GM21360 (cell line): ENCODE measurements around the gene GARNL3.

ENCODE experiments used
- ATAC-seq: cut with Tn5 transposase; IDR thresholded peaks from one replicate; pipeline ENCODE4 v1.9.1; 2021; ENCODE audit warnings: mild to moderate bottlenecking, moderate library complexity; ENCODE audit not compliant: unreplicated experiment

The GARNL3 gene

GRCh38 chr9:127397646-127398274 lies 133.2 kb downstream of the GARNL3 start:
- ATAC-seq: no peak

DNA sequence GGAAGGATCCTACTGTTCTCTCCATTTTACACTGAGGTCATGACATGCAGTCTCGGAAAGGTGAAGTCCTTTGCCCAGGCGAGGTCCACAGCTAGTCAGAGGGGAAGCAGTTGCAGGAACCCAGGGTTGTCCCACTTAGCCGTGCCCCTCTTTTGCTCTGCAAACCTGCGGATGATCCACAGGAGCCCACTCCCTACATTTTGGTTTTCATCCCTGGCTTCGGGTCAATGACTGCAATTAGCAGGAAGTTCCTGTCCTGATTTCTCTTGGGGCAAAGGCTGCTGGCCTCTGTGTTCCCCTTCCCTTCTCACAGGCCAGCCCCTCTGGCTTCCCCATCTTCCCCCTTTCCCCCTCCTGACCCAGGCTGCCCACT lies 133.7 kb downstream of the GARNL3 start:
- ATAC-seq: no peak

GRCh38 chr9:127398715-127399400 lies 134.3 kb downstream of the GARNL3 start:
- ATAC-seq: no peak

- no peak for ATAC-seq
Measured at GRCh38 chr9:127399736-127400269, 135.2 kb downstream of the GARNL3 start.

- no peak for ATAC-seq
Measured at GRCh38 chr9:127402401-127403090, 138.0 kb downstream of the GARNL3 start.

DNA sequence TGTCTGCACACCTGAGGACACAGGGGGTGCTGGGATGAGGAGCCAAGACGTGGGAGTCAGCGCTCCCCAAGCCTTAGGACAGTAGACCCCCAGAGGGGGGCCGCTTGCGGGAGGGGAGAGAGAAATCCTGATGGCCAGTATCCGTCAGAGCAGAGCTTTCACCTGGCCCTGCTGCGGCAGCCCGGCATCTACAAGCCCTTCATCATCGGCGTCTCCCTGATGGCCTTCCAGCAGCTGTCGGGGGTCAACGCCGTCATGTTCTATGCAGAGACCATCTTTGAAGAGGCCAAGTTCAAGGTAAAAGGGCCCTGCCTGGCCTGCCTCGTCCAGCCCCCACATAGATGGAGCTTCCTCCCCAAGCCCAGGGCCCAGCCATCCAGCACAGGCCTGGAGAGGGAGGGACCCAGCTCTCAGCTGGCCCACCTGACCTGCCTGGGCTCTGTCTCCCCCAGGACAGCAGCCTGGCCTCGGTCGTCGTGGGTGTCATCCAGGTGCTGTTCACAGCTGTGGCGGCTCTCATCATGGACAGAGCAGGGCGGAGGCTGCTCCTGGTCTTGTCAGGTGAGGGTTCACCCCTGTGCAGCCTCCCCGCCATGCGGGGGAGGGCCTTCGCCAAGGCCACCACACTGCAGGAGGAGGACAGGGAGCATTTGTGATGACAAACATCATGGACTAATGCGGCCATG lies 139.1 kb downstream of the GARNL3 start:
- no peak for ATAC-seq

GRCh38 chr9:127404631-127405030 lies 140.1 kb downstream of the GARNL3 start:
- ATAC-seq: no peak

- no peak for ATAC-seq
Measured at GRCh38 chr9:127405344-127406125, 141.0 kb downstream of the GARNL3 start.

DNA sequence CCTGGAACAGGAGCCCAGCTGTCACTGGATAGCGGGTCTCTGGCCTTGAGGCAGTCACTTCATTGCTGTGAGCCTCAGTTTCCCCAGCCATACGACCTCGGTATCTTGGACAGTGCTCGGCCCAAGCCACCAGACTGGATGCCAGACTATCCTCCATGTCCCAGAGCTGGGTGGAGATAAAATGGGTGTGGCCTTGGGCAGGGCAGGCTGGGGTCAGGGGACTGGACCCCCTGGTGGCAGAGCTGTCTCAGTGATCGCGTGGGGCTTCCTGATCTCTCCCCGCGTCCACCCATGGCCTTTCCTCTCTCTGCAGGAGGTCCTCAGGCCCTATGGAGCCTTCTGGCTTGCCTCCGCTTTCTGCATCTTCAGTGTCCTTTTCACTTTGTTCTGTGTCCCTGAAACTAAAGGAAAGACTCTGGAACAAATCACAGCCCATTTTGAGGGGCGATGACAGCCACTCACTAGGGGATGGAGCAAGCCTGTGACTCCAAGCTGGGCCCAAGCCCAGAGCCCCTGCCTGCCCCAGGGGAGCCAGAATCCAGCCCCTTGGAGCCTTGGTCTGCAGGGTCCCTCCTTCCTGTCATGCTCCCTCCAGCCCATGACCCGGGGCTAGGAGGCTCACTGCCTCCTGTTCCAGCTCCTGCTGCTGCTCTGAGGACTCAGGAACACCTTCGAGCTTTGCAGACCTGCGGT lies 142.4 kb downstream of the GARNL3 start:
- no peak for ATAC-seq

DNA sequence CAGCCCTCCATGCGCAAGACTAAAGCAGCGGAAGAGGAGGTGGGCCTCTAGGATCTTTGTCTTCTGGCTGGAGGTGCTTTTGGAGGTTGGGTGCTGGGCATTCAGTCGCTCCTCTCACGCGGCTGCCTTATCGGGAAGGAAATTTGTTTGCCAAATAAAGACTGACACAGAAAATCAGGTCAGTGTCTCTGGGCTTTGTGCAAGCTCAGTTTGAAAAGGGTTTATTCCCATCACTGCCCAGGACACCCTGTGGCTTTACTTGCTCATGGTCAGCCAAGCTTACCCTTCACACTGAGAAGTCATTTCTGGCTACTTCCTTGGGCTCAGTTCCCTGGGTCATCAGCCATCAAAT lies 142.9 kb downstream of the GARNL3 start:
- ATAC-seq: no peak

- no peak for ATAC-seq
Measured at GRCh38 chr9:127411122-127411521, 146.5 kb downstream of the GARNL3 start.

GRCh38 chr9:127415141-127415540 lies 150.6 kb downstream of the GARNL3 start:
- no peak for ATAC-seq

DNA sequence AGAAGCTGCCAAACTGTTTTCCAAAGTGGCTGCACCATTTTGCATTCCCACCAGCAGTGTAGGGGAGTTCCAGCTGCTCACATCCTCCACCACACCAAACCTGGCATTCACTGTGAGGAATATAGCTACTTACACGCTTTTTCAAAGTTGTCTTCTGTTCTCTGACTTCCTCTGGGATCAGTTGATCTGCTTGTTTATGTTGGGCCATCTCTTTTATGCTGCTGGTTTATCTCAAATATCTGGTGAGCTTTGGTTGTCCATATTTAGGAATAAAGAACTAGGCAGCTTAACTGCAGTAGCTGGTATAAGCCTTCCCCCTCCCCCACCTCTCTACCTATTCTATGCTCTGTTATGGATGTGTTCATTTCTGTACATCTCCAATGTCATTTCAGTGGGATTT lies 151.1 kb downstream of the GARNL3 start:
- ATAC-seq: no peak

GRCh38 chr9:127417131-127418036 lies 152.8 kb downstream of the GARNL3 start:
- no peak for ATAC-seq

GRCh38 chr9:127418037-127418471 lies 153.5 kb downstream of the GARNL3 start:
- no peak for ATAC-seq

- no peak for ATAC-seq
Measured at GRCh38 chr9:127419348-127419747, 154.8 kb downstream of the GARNL3 start.

GRCh38 chr9:127421057-127421456 lies 156.5 kb downstream of the GARNL3 start:
- ATAC-seq: no peak

- no peak for ATAC-seq
Measured at GRCh38 chr9:127422133-127422782, 157.7 kb downstream of the GARNL3 start.
